Natural killer cell (primary cell): ENCODE results near the gene RHOT2. TPM values are rescaled to one million over a fixed set of nuclear protein-coding genes. Genes with fewer than 3 reads are reported as not detected.
"Not testable (repeated sequence)": the region's sequence is repeated elsewhere in the genome, so short reads cannot be mapped to it uniquely, and the experiment has no call there.

ENCODE experiments used
- ATAC-seq, 3 donors: fragments of 150-1000 bp in 2 of 3; fragments of 200-7000 bp in 1 of 3; cut with Tn5 transposase; 1 replicate in 1 of 3; 2 replicates in 2 of 3; pipeline ENCODE4 v1.10.0; 2021; ENCODE audit warnings: mild to moderate bottlenecking in 2 of 3, moderate library complexity in 2 of 3
- DNase-seq, 2 donors: peaks; one replicate each; pipeline versions ENCODE4 v3.0.0 to v3.0.0-alpha.2; 2013 to 2021; ENCODE audit warnings: mixed read lengths in 1 of 2
- H3K27ac ChIP-seq: one replicate; pipeline ENCODE4 v1.5.1; 2013; ENCODE audit warnings: mild to moderate bottlenecking, low read length
- H3K27me3 ChIP-seq: one replicate; pipeline ENCODE4 v1.6.1; 2013; ENCODE audit warnings: low read length; ENCODE audit not compliant: control insufficient read depth, insufficient read depth
- H3K36me3 ChIP-seq: one replicate; pipeline ENCODE4 v1.6.1; 2013; ENCODE audit warnings: low read length; ENCODE audit not compliant: control insufficient read depth, insufficient read depth
- H3K4me1 ChIP-seq: one replicate; pipeline ENCODE4 v1.6.1; 2013; ENCODE audit warnings: low read length; ENCODE audit not compliant: control insufficient read depth, insufficient read depth
- H3K4me3 ChIP-seq: one replicate; pipeline ENCODE4 v1.5.1; 2013; ENCODE audit warnings: low read length
- H3K9me3 ChIP-seq: one replicate; pipeline ENCODE4 v1.6.1; 2013; ENCODE audit warnings: low read length; ENCODE audit not compliant: control insufficient read depth, insufficient read depth
- H3K27ac Mint-ChIP-seq, 2 donors: one replicate each; pipeline ENCODE4 v1.8.0; 2022; ENCODE audit warnings: mild to moderate bottlenecking in 2 of 2, mixed read lengths in 2 of 2, moderate library complexity in 1 of 2
- H3K27me3 Mint-ChIP-seq, 2 donors: one replicate each; pipeline ENCODE4 v1.8.0; 2022; ENCODE audit warnings: low read depth in 2 of 2, mixed read lengths in 2 of 2
- H3K36me3 Mint-ChIP-seq: one replicate; pipeline ENCODE4 v1.8.0; 2022; ENCODE audit warnings: mixed read lengths
- H3K4me1 Mint-ChIP-seq, 2 donors: one replicate each; pipeline ENCODE4 v1.8.0; 2022; ENCODE audit warnings: mixed read lengths in 2 of 2
- H3K4me3 Mint-ChIP-seq: one replicate; pipeline ENCODE4 v1.8.0; 2022; ENCODE audit warnings: mild to moderate bottlenecking, moderate library complexity, mixed read lengths
- H3K9me3 Mint-ChIP-seq, 2 donors: one replicate each; pipeline ENCODE4 v1.8.0; 2022; ENCODE audit warnings: mixed read lengths in 2 of 2
- CTCF ChIP-seq: fragments of 200-600 bp; IDR thresholded peaks from one replicate; pipeline ENCODE4 v1.8.0; 2022; ENCODE audit warnings: antibody characterized with exemption
- WGBS: methylation state at CpG from one replicate; pipeline ENCODE4 v1.1.7; 2013; ENCODE audit warnings: missing lambda C conversion rate; ENCODE audit not compliant: insufficient coverage; 5-methylcytosine and 5-hydroxymethylcytosine counted together
- intact Hi-C: fragments of 100-400 bp; cut with micrococcal nuclease; formaldehyde crosslinking; loops from one replicate; pipeline ENCODE4 v1.14.2; 2022
- total RNA-seq, 4 donors: library from RNA; stranded (reverse); fragments of 120-200 nt in 1 of 4; gene quantifications; one replicate each; pipeline versions ENCODE4 v1.2.3 to v1.2.4, GENCODE V29; 2013 to 2022

Gene RHOT2
- total RNA-seq, 3 donors from 2014 or later (not counting 1 experiment from before 2014, with no cell fraction given): 205 to 216 (median 211) TPM

GRCh38 chr16:712740-713250 lies 44.9 kb downstream of the RHOT2 start:
- not testable (repeated sequence) for H3K9me3 Mint-ChIP-seq, H3K27me3 Mint-ChIP-seq, H3K36me3 ChIP-seq, H3K4me3 ChIP-seq, H3K27ac ChIP-seq, H3K27ac Mint-ChIP-seq, H3K36me3 Mint-ChIP-seq, H3K4me1 Mint-ChIP-seq, H3K9me3 ChIP-seq, H3K4me3 Mint-ChIP-seq, ATAC-seq
- DNase-seq: peak in 1 of 2 donors; percentile 68
- intact Hi-C loops: loop anchor here (10.0 kb wide), 1 partner anchor 342 kb away; no protein-coding TSS in a partner anchor
- peak; percentile 25 for TF ChIP-seq CTCF
- 52% methylated on average over 13 of the region's 13 CpGs for whole genome bisulfite sequencing
- Histone ChIP-seq H3K27me3 (peaks cover 27% of the 10 kb centered on the region), H3K4me1 (peaks cover 16% of the 10 kb centered on the region)

DNA sequence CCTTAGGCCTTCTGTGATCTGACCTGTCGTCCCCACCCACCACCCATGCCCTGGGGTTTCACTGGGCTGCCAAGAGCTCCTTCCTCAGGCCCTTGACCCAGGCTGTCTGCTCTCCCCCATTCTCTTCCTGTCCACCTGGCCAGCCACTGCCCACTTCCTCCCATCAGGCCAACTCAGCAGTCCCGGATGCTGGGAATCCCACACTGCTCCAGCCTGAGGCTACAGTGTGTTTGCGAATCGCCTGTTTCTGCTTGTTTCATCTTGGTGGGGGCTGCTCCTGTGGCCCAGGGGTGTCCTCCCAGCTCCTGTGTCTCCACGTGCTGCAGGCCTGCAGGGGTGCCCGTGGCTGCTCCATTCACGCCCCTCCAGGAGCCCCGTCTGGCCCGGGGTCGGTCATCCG lies 46.1 kb downstream of the RHOT2 start:
- no peak overlapping the region for H3K4me3 ChIP-seq
- no peak overlapping the region for H3K4me3 Mint-ChIP-seq
- H3K36me3 ChIP-seq: no peaks in the 10 kb centered on the region
- H3K9me3 Mint-ChIP-seq: no peaks in the 10 kb centered on the region
- H3K27ac Mint-ChIP-seq: no peak overlapping the region
- H3K9me3 ChIP-seq: no peaks in the 10 kb centered on the region
- no peak for ATAC-seq
- no peaks in the 10 kb centered on the region for H3K36me3 Mint-ChIP-seq
- 66% methylated on average over 11 of the region's 11 CpGs for WGBS
- H3K4me1 Mint-ChIP-seq: peaks cover 0 to 12% of the 10 kb centered on the region in 2 donors
- no peak overlapping the region for H3K27ac ChIP-seq
- DNase-seq: no peak
- peaks cover 19% of the 10 kb centered on the region for H3K4me1 ChIP-seq
- intact Hi-C loops: loop anchor here (2.0 to 10.0 kb wide), 2 partner anchors 27 to 341 kb away; partner anchors contain the start of gene CIAO3
- peaks cover 0 to 4% of the 10 kb centered on the region in 2 donors for H3K27me3 Mint-ChIP-seq
- TF ChIP-seq CTCF: no peak
- peaks cover 17% of the 10 kb centered on the region for H3K27me3 ChIP-seq

DNA sequence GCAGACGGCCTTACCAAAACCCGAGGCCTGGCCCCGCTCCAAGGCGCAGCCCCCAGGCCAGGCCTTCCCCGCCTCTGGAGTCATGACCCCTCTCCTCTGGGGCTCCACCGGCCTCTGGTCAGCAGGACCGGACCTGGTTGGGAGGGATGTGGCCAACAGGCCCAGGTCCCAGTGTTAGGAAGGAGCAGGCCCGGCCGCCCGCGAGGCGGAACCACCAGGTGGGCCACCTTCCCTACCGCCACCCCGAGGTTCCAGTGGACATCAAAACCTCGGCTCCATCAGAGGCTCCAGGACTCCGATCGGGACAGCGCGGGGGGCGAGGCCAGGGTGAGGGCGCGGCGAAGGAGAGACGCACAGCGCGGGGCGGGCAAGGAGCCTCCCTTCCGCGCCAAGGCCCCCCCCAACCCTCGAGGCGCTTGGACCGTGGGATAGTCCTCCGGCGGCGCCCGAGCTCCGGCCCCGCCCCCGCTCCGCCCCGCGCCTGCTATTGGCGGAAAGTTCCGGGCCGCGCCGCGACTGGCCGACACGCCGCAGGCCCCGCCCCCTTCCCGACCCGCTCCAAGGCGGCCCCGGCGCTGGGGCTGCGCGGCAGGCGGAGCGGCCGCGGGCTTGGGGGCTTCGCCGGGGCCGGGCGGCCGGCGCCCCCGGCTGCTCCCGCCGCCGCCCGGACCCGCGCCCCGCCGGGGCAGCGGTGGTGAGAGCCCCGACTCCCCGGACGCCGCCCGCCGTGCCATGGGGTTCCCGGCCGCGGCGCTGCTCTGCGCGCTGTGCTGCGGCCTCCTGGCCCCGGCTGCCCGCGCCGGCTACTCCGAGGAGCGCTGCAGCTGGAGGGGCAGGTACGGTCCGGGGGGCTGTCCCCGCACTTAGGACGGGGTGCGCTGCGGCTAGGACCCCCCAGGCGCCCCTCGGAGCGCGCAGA lies 46.9 kb downstream of the RHOT2 start, which contains the start of gene METRN:
Gene METRN, plus strand, starts transcription at position 561 of the 919 bp plus-strand sequence. Its CDS starts 172 bp downstream, at position 733.
- Mint-ChIP-seq H3K27me3 (peaks cover 0 to 4% of the 10 kb centered on the region in 2 donors), H3K4me1 (peaks cover 0 to 16% of the 10 kb centered on the region in 2 donors), H3K36me3 (no peaks in the 10 kb centered on the region), H3K27ac (no peak within 1 kb of the TSS), H3K4me3 (peak within 1 kb of the TSS; percentile 72), H3K9me3 (no peaks in the 10 kb centered on the region)
- TF ChIP-seq CTCF: no peak
- Histone ChIP-seq H3K27me3 (peaks cover 15% of the 10 kb centered on the region), H3K4me1 (peaks cover 26% of the 10 kb centered on the region), H3K4me3 (peak within 1 kb of the TSS; percentile 16), H3K27ac (no peak within 1 kb of the TSS), H3K9me3 (no peaks in the 10 kb centered on the region), H3K36me3 (no peaks in the 10 kb centered on the region)
- DNase-seq (peak; percentile 92 to 93), ATAC-seq (peak; percentile 92 to 94 (median 93))
- WGBS: 5% methylated on average over 108 of the region's 108 CpGs
- intact Hi-C loops: loop anchor here (2.0 to 10.0 kb wide), 2 partner anchors 26 to 340 kb away; partner anchors contain the start of gene CIAO3
